Transverse colon (tissue), 4 donors: ENCODE measurements around the gene ZNF516. TPM values are rescaled to one million over a fixed set of nuclear protein-coding genes. Genes with fewer than 3 reads are reported as not detected.

Experiments used
- DNase-seq: peaks from one replicate; pipeline ENCODE4 v3.0.0-alpha.2; 2019
- H3K27ac ChIP-seq, 4 donors: fragments of 200-600 bp; sonication (generic); 2 replicates each; pipeline ENCODE4 v1.5.1; 2016 to 2018; ENCODE audit warnings: inconsistent platforms in 4 of 4
- H3K27me3 ChIP-seq: fragments of 200-600 bp; sonication (generic); 2 replicates; pipeline ENCODE4 v1.5.1; 2017; ENCODE audit warnings: inconsistent platforms
- H3K36me3 ChIP-seq, 4 donors: fragments of 200-600 bp; sonication (generic); 2 replicates each; pipeline ENCODE4 v1.5.1; 2017 to 2019; ENCODE audit warnings: inconsistent platforms in 4 of 4
- H3K4me1 ChIP-seq, 4 donors: fragments of 200-600 bp; sonication (generic); 2 replicates each; pipeline ENCODE4 v1.5.1; 2017 to 2020; ENCODE audit warnings: inconsistent platforms in 4 of 4
- H3K4me3 ChIP-seq, 4 donors: fragments of 200-600 bp; sonication (generic); 1 replicate in 1 of 4; 2 replicates in 3 of 4; pipeline versions ENCODE4 v1.5.1 to v1.6.1; 2017 to 2019; ENCODE audit warnings: inconsistent platforms in 4 of 4
- H3K9me3 ChIP-seq, 2 donors: fragments of 200-600 bp; sonication (generic); 2 replicates each; pipeline ENCODE4 v1.5.1; 2017 to 2019; ENCODE audit warnings: inconsistent platforms in 2 of 2
- CTCF ChIP-seq, 5 experiments: fragments of 200-600 bp in 3 of 5; fragments of 450-650 bp in 2 of 5; sonication (generic) in 3 of 5; IDR thresholded peaks; 1 replicate in 2 of 5; 2 replicates in 3 of 5; pipeline ENCODE4 v1.5.1; 2016 to 2017; ENCODE audit warnings: antibody characterized with exemption in 5 of 5, inconsistent platforms in 3 of 5, mild to moderate bottlenecking in 2 of 5, moderate library complexity in 1 of 5
- EP300 ChIP-seq: sonication (generic); formaldehyde crosslinking; IDR thresholded peaks from one replicate; pipeline ENCODE4 v1.6.1; 2017; ENCODE audit warnings: antibody characterized with exemption, low read depth
- POLR2A ChIP-seq: fragments of 450-650 bp; IDR thresholded peaks from one replicate; pipeline ENCODE4 v1.6.1; 2016; ENCODE audit warnings: antibody characterized with exemption, mild to moderate bottlenecking, moderate library complexity
- POLR2AphosphoS5 ChIP-seq, 3 donors: sonication (generic); formaldehyde crosslinking; IDR thresholded peaks; one replicate each; pipeline ENCODE4 v1.6.1; 2016; ENCODE audit warnings: antibody characterized with exemption in 3 of 3
- WGBS, 2 donors: methylation state at CpG; one replicate each; pipeline ENCODE4 v1.1.5; 2018; ENCODE audit warnings: low coverage in 1 of 2; 5-methylcytosine and 5-hydroxymethylcytosine counted together
- in situ Hi-C, 4 donors: fragments of 200-750 bp; cut with MboI; loops; one replicate each; pipeline versions ENCODE4 v1.15.0 to v1.15.1; 2017; ENCODE audit warnings: low sequenced_read_pairs in 3 of 4, low pct_ligation_motif_present in 1 of 4, low pct_unique_long_range_greater_than_20kb in 1 of 4
- intact Hi-C: fragments of 100-400 bp; cut with DNase I; formaldehyde crosslinking; loops from one replicate; pipeline ENCODE4 v1.15.1; 2023; ENCODE audit warnings: low total_unique reads
- total RNA-seq, 4 donors: library from RNA; depleted of rRNA; stranded (reverse); fragments of >200 nt; gene quantifications; one replicate each; pipeline ENCODE4 v1.1.0, GENCODE V29; 2016

The ZNF516 gene
- total RNA-seq, 4 donors from 2014 or later: 19.4 to 37.8 (median 26.7) TPM

GRCh38 chr18:76448256-76449110 lies 46.6 kb downstream of the ZNF516 start:
- WGBS, 2 donors: 78 to 100% methylated on average over 3 to 16 of the region's 16 CpGs
- H3K4me1 ChIP-seq: peaks cover 19 to 80% (median 54%) of the 10 kb centered on the region in 4 donors
- no peak for TF ChIP-seq POLR2A
- TF ChIP-seq EP300: no peak
- no peak for TF ChIP-seq POLR2AphosphoS5 (IDR thresholded peaks at IDR 0.05)
- no peak for TF ChIP-seq CTCF (IDR thresholded peaks at IDR 0.05)
- in situ Hi-C loops (no loop called here), intact Hi-C loops (no loop called here)
- H3K36me3 ChIP-seq: no peaks in the 10 kb centered on the region
- no peaks in the 10 kb centered on the region for H3K27me3 ChIP-seq
- H3K9me3 ChIP-seq: no peaks in the 10 kb centered on the region
- no peak for DNase-seq
- H3K4me3 ChIP-seq: no peak overlapping the region
- H3K27ac ChIP-seq: peak overlapping the region; percentile 5 to 86 (median 80)

GRCh38 chr18:76447258-76447890 lies 47.7 kb downstream of the ZNF516 start:
- peaks cover 19 to 70% (median 52%) of the 10 kb centered on the region in 4 donors for H3K4me1 ChIP-seq
- H3K9me3 ChIP-seq: no peaks in the 10 kb centered on the region
- no peaks in the 10 kb centered on the region for H3K27me3 ChIP-seq
- no peak overlapping the region for H3K4me3 ChIP-seq
- TF ChIP-seq CTCF (IDR thresholded peaks at IDR 0.05) (no peak), EP300 (no peak), POLR2AphosphoS5 (IDR thresholded peaks at IDR 0.05) (no peak), POLR2A (no peak)
- DNase-seq: no peak
- H3K36me3 ChIP-seq: peaks cover 0 to 5% (median 2%) of the 10 kb centered on the region in 4 donors
- in situ Hi-C loops (no loop called here), intact Hi-C loops (no loop called here)
- 88 to 91% methylated on average over 7 to 21 of the region's 21 CpGs for WGBS, 2 donors
- peak overlapping the region in 2 of 4 donors; percentile 36 to 56 for H3K27ac ChIP-seq

- WGBS, 2 donors: 80 to 94% methylated on average over 11 to 20 of the region's 20 CpGs
Measured at GRCh38 chr18:76446321-76447257, 48.5 kb downstream of the ZNF516 start.

More at GRCh38 chr18:76446321-76447257, 48.5 kb downstream of the ZNF516 start:
- Histone ChIP-seq H3K27me3 (no peaks in the 10 kb centered on the region), H3K27ac (peak overlapping the region; percentile 36 to 56 (median 44)), H3K36me3 (peaks cover 0 to 12% (median 6%) of the 10 kb centered on the region in 4 donors), H3K4me3 (no peak overlapping the region), H3K4me1 (peaks cover 19 to 62% (median 44%) of the 10 kb centered on the region in 4 donors), H3K9me3 (no peaks in the 10 kb centered on the region)
- intact Hi-C loops (no loop called here), in situ Hi-C loops (no loop called here)
- TF ChIP-seq CTCF (IDR thresholded peaks at IDR 0.05) (no peak), EP300 (no peak), POLR2A (no peak), POLR2AphosphoS5 (IDR thresholded peaks at IDR 0.05) (no peak)
- no peak for DNase-seq
